Measurements from ENCODE around the gene CIRBP. TPM values are rescaled to one million over a fixed set of nuclear protein-coding genes. Genes with fewer than 3 reads are reported as not detected.
A peak's percentile ranks its signal among the peaks of the same experiment; 100 is the strongest.

The CIRBP gene
- polyA plus RNA-seq, 1 of the 3 experiments (the other 2 are of a cell fraction), result 762 TPM

DNA sequence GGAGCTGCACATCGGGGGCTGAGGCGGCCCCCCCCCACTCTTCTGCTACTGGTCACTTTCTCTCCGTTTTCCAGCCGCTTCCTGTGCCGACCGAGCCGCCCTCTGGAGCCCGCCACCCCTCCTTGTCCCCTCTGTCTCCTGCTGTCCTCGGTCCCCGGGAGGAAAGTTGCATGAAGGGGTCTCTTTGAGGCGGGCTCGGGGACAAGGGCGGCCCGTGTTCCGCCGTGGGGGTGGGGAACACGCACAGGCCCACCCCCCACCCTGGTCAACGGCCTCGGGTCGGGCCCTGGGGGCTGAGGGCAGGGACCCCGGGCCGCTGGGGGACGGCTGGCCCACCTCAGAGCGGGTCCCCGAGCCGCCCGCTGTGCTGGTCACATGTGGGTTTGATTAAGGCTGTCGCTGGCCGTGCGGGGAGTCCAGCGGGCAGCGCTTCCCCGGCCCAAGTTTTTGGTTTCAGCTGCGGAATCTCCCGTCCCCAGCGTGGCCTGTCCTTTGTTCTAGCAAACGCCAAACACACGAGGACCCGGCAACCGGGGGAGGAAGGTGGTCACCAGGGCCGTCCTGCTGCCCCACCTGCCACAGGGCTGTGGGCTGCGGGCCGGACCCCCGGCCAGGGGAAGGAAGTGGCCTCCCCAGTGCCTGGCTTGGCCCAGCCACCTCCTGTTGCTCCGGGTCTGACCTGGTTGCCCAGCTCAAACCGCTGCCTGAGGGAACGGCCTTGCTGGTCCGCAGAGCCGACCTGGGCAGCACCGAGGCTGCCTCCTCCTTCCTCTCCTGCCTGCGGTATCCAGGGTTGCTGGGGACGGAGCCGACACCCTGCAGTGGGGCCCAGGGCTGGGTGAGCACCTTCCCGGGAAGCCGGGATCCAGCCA is 18.5 kb downstream of the CIRBP start:
- Histone ChIP-seq H3K79me2 (ENCODE audit: insufficient read depth) (no peaks in the 10 kb centered on the region), H3K4me1 (ENCODE audit: control insufficient read depth in 1 of 2, insufficient read depth in 2 of 2, low read depth in 1 of 2, low read length in 1 of 2) (peaks cover 0 to 8% of the 10 kb centered on the region in 2 experiments; a peak in 1 of 4 replicates), H3K27me3 (ENCODE audit: insufficient read depth) (no peaks in the 10 kb centered on the region), H3K9ac (no peak overlapping the region), H3K27ac (ENCODE audit: low read depth in 2 of 2, low read length in 1 of 2) (peak overlapping the region in 1 of 2 experiments; percentile 74; a peak in 2 of 4 replicates), H4K20me1 (ENCODE audit: insufficient read depth) (no peaks in the 10 kb centered on the region), H3K4me3 (ENCODE audit: low read depth in 2 of 2, low read length in 1 of 2) (peak overlapping the region; percentile 57 to 63; a peak in 3 of 4 replicates), H3F3A (replicated peaks; ENCODE audit: insufficient read depth) (peaks cover 11% of the 10 kb centered on the region), H3K36me3 (replicated peaks in 1 of 2; ENCODE audit: control insufficient read depth in 1 of 2, insufficient read depth in 2 of 2, low read length in 1 of 2) (no peaks in the 10 kb centered on the region), H3K9me3 (no peaks in the 10 kb centered on the region), H3K4me2 (peak overlapping the region; percentile 75), H3K9me2 (no peaks in the 10 kb centered on the region), H2AFZ (ENCODE audit: low read depth) (no peak overlapping the region)
- WGBS (ENCODE audit: low lambda C conversion rate), result 23% methylated on average over 28 of the region's 55 CpGs
- ChIA-PET POLR2A (interaction anchor here (1.2 to 2.2 kb wide), 2 partner anchors 18 to 73 kb away, joined by 3 to 10 read pairs; partner anchors contain the start of gene CIRBP), CTCF (interaction anchor here (1.0 to 1.9 kb wide), 7 partner anchors 8 to 385 kb away, joined by 3 to 8 read pairs (median 4); no protein-coding TSS in a partner anchor)
- TF ChIP-seq USF2 (IDR thresholded peaks at IDR 0.05; ENCODE audit: borderline replicate concordance, low read depth, low read length) (no peak), TCF12 (IDR thresholded peaks at IDR 0.05) (peak; percentile 72), ZBTB33 (IDR thresholded peaks at IDR 0.05; ENCODE audit: borderline replicate concordance, low read depth) (no peak), EP300 (IDR thresholded peaks at IDR 0.05; ENCODE audit: borderline replicate concordance in 1 of 2, low read depth in 1 of 2, low read length in 1 of 2) (no peak), MXI1 (IDR thresholded peaks at IDR 0.05; ENCODE audit: low read depth, low read length) (peak; percentile 66; the same call in 1 of the 2 replicates), USF1 (IDR thresholded peaks at IDR 0.05; ENCODE audit: borderline replicate concordance, low read depth) (no peak), YY1 (IDR thresholded peaks at IDR 0.05; ENCODE audit: low read depth) (no peak), RFX5 (IDR thresholded peaks at IDR 0.05; ENCODE audit: low read length) (no peak), RAD21 (IDR thresholded peaks at IDR 0.05; ENCODE audit: low read length) (no peak), CTCF (IDR thresholded peaks at IDR 0.05) (no peak), MEF2A (IDR thresholded peaks at IDR 0.05; ENCODE audit: borderline replicate concordance, low read depth) (no peak)
- TF ChIP-seq, protein P1, sequence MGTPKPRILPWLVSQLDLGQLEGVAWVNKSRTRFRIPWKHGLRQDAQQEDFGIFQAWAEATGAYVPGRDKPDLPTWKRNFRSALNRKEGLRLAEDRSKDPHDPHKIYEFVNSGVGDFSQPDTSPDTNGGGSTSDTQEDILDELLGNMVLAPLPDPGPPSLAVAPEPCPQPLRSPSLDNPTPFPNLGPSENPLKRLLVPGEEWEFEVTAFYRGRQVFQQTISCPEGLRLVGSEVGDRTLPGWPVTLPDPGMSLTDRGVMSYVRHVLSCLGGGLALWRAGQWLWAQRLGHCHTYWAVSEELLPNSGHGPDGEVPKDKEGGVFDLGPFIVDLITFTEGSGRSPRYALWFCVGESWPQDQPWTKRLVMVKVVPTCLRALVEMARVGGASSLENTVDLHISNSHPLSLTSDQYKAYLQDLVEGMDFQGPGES (IDR thresholded peaks at IDR 0.05; ENCODE audit: low read depth, low read length), result no peak
- peak; percentile 92 for DNase-seq
